ENCODE data around the gene NTSR1. TPM values are rescaled to one million over a fixed set of nuclear protein-coding genes. Genes with fewer than 3 reads are reported as not detected.

The NTSR1 gene
- polyA plus RNA-seq, 3 donors: 0.05 to 0.15 TPM; not detected in 1

- 69 to 86% (median 84%) methylated on average over 16 of the region's 16 CpGs for WGBS, 3 donors
- H3K27ac ChIP-seq (ENCODE audit: low read depth, low read length): no peak overlapping the region
Observed at GRCh38 chr20:62758226-62758912, 49.7 kb downstream of the NTSR1 start.

GRCh38 chr20:62759981-62760431 lies 51.4 kb downstream of the NTSR1 start:
- H3K27ac ChIP-seq (ENCODE audit: low read depth, low read length): no peak overlapping the region
- WGBS, 3 donors: 67 to 84% (median 70%) methylated on average over 20 of the region's 20 CpGs

DNA sequence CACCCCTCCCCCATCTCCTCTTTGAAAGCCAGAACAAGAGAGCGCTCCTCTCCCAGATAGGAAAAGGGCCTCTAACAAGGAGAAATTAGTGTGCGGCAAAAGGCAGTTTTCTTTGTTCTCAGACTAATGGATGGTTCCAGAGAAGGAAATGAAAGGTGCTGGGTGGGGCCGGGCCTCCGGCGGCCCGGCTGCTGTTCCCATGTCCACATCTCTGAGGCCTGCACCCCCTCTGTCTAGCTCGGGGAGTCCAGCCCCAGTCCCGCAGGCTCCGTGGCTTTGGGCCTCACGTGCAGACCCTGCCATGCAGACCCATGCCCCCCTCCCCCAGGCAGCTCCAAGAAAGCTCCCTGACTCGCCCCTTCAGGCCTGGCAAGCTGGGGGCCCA lies 51.8 kb downstream of the NTSR1 start:
- no peak overlapping the region for H3K27ac ChIP-seq (ENCODE audit: low read depth, low read length)
- WGBS, 3 donors: 39 to 60% (median 57%) methylated on average over 11 of the region's 11 CpGs

- 52 to 73% (median 55%) methylated on average over 26 of the region's 26 CpGs for WGBS, 3 donors
Observed at GRCh38 chr20:62760856-62761758, 52.5 kb downstream of the NTSR1 start.

DNA sequence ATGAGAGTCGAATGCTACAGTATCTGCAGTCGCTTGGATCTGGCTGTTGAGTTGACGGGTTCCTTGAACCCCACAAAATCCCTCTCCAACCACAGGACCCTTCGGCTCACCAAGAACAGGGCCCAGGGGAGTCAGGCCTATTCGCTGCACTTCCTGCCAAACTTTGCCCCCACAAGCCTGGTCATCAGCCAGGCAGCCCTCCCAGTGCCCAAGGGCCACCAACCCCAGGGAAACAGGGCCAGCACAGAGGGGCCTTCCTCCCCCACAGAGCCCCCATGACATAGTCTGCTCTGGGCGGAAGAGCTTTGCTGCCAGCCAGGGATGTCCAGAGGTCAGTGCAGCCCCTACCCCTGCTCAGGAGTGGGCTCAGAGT lies 53.1 kb downstream of the NTSR1 start:
- no peak overlapping the region for H3K27ac ChIP-seq (ENCODE audit: low read depth, low read length)
- 84 to 90% (median 88%) methylated on average over 6 of the region's 6 CpGs for WGBS, 3 donors

More at GRCh38 chr20:62760856-62761758, 52.5 kb downstream of the NTSR1 start:
- no peak overlapping the region for H3K27ac ChIP-seq (ENCODE audit: low read depth, low read length)

DNA sequence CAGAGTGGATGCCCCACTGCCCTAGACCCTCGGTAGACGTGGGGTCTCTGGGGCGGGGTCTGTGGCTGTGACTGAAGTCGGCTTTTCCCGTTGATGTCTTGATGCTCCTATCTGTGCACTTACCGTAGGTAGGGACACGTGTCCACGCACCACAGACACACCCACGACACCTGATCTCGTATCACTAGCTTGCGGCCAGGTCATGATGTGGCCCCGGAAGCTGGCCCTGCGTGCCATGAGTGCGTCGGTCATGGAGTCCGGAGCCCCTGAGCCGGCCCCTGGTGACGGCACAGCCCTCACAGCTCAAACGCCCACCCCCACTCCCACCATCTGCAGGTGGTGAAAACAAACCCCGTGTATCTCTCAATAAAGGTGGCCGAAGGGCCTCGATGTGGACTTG lies 53.7 kb downstream of the NTSR1 start:
- no peak overlapping the region for H3K27ac ChIP-seq (ENCODE audit: low read depth, low read length)
- 84 to 90% (median 90%) methylated on average over 22 of the region's 22 CpGs for WGBS, 3 donors

DNA sequence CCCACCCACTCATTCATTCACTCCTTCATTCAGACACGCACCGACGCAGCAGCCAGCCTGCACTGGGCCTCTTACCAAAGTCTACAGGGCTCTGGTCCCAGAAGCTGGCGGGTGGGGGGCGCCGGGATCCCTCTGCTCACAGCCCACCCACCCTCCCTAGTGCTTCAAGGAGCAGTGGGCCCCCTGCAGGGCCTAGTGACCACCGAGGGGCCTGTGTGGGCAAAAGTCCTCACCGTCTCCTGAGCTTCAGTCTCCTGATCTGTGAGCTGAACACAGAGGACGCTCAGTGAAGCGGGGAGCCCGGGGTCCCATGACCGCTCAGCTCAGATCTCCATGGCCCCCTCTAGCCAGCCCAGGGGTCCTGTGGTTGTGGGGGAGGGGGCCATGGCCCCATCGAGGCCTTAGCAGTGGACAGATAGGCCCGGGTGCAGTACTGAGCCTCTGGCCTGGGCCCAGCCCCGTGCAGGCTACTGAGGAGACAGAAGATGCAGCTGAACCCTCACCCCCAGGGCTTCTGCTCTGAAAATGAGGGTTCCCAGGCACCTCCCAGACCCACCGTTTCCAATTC lies 54.2 kb downstream of the NTSR1 start:
- 79 to 91% (median 88%) methylated on average over 16 of the region's 16 CpGs for WGBS, 3 donors
- no peak overlapping the region for H3K27ac ChIP-seq (ENCODE audit: low read depth, low read length)

DNA sequence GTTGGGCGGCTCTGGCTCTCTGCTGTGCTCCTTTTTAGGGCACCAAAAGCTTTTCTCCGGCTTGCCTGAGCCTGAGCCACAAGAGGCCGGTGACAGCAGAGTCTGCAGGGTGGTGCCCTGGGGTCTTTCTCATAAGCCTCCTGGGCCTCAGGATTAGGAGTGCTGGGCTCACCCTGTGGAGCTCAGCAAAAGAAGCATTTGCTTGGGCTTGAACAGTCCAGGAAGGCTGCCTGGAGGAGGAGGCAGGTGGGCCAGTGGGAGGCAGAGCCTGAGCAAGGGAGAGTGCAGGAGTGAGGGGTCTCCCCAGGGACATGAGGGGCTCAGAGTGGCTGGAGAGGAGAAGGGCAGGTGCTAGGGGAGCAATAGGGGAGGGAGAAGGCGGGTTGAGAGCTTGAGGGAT lies 54.8 kb downstream of the NTSR1 start:
- H3K27ac ChIP-seq (ENCODE audit: low read depth, low read length): no peak overlapping the region
- WGBS, 3 donors: 89 to 94% (median 93%) methylated on average over 3 to 4 of the region's 4 CpGs

GRCh38 chr20:62764156-62764935 lies 55.7 kb downstream of the NTSR1 start:
- 84 to 91% (median 89%) methylated on average over 26 of the region's 26 CpGs for WGBS, 3 donors
- no peak overlapping the region for H3K27ac ChIP-seq (ENCODE audit: low read depth, low read length)

GRCh38 chr20:62765021-62765420 lies 56.4 kb downstream of the NTSR1 start:
- no peak overlapping the region for H3K27ac ChIP-seq (ENCODE audit: low read depth, low read length)

GRCh38 chr20:62765432-62766070 lies 56.9 kb downstream of the NTSR1 start:
- 67 to 85% (median 80%) methylated on average over 15 of the region's 15 CpGs for WGBS, 3 donors

More at GRCh38 chr20:62765021-62765420, 56.4 kb downstream of the NTSR1 start:
- WGBS, 3 donors: 80 to 89% (median 87%) methylated on average over 5 to 6 of the region's 6 CpGs

GRCh38 chr20:62766071-62766450 lies 57.4 kb downstream of the NTSR1 start:
- no peak overlapping the region for H3K27ac ChIP-seq (ENCODE audit: low read depth, low read length)
- WGBS, 3 donors: 37 to 57% (median 56%) methylated on average over 10 of the region's 10 CpGs

More at GRCh38 chr20:62765432-62766070, 56.9 kb downstream of the NTSR1 start:
- no peak overlapping the region for H3K27ac ChIP-seq (ENCODE audit: low read depth, low read length)

DNA sequence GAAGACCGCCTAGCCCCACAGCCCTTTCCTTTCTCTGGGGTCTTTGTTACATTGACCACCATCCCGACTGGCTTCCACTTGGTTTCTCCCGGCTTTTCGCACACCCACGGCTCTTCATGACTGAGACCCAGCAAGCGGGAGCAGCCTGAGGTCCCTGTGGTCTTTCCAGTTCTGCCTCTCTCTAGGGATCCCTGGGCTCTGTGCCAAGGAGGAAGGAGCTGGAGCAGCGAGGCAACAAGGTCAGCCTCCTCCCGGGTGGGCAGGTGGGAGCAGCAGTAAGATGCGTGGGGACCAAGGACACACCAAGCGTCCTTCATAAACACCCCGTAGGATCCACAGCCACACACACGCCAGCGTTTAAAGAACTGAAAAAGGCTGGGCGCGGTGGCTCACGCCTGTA lies 58.1 kb downstream of the NTSR1 start:
- H3K27ac ChIP-seq (ENCODE audit: low read depth, low read length): no peak overlapping the region
- 30 to 61% (median 50%) methylated on average over 16 of the region's 16 CpGs for WGBS, 3 donors

GRCh38 chr20:62768234-62768546 lies 59.6 kb downstream of the NTSR1 start:
- H3K27ac ChIP-seq (ENCODE audit: low read depth, low read length): no peak overlapping the region
- 75 to 87% (median 82%) methylated on average over 8 of the region's 8 CpGs for WGBS, 3 donors

DNA sequence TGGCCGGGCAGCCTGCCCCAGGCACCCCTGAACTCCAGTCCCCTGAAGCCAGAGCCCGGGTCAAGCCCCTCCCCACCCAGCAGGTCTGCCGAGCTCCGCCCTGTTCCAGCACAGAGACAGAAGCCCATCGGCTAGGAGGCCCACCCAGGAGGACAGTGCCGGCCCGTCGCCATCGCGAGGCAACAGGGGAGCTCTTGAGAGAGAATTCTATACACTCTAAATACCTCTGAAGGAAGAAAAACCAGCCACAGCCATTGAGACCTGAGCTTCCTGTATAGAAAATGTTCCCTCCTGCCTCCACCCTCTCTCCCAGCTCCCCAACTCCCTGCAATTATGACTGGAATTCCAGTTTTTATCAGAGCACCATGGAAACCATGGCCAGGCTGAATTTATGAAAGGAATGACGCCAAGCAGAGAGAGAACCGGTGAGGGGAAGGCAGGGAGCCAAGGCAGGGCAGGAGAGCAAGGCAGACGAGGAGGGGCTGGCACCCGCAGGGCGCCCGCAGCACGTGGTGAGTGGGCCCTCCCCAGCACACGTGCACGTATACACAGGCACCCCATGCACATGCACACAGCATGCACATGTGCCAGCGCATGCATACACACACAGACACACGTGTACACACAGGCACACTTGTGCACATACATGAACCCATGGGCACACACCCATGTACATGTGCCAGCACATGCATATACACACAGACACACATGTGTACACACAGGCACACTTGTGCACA lies 60.1 kb downstream of the NTSR1 start:
- H3K27ac ChIP-seq (ENCODE audit: low read depth, low read length): no peak overlapping the region
- WGBS, 3 donors: 31 to 58% (median 53%) methylated on average over 21 of the region's 21 CpGs

GRCh38 chr20:62769346-62770071 lies 60.9 kb downstream of the NTSR1 start:
- 84 to 95% (median 93%) methylated on average over 16 of the region's 16 CpGs for WGBS, 3 donors
- no peak overlapping the region for H3K27ac ChIP-seq (ENCODE audit: low read depth, low read length)
